Activated CD4-positive, alpha-beta T cell treated with anti-CD3 and anti-CD28 coated beads, Interleukin-2, amount 50 U/mL, for 16 hours (primary cell): Measurements from ENCODE around the gene UGT2B7.
"Not testable (repeated sequence)": the region's sequence is repeated elsewhere in the genome, so short reads cannot be mapped to it uniquely, and the experiment has no call there.

ENCODE experiments used
- DNase-seq: peaks from one replicate; pipeline ENCODE4 v3.0.0-alpha.2; 2020

UGT2B7 gene

GRCh38 chr4:69096111-69096656 lies at the start of gene UGT2B7:
TSS of gene UGT2B7 (plus strand) at chr4:69096474. CDS start at chr4:69096521, 47 bp downstream.
- no peak for DNase-seq

- no peak for DNase-seq
These were observed 46.4 kb upstream of the UGT2B7 start for GRCh38 chr4:69049860-69050259.

- DNase-seq, result not testable (repeated sequence)
These were observed 45.3 kb upstream of the UGT2B7 start for GRCh38 chr4:69050853-69051575.

DNA sequence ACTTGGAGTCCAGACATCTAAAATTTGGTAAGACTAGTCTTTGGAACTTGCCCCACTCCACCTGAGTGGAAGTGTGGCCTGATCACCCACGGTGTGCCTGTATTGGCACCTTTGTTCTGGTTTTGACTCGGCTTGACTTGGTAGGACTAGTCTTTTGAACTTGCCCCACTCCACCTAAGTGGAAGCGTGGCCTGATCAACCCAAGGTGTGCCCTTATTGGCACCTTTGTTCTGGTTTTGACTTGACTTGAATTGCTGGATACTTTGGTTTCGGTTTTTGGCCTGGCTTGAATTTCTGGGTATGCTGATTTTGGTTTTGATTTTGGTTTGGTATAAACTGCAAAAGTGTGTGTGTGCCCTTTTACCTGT lies 44.7 kb upstream of the UGT2B7 start:
- DNase-seq, result no peak

DNA sequence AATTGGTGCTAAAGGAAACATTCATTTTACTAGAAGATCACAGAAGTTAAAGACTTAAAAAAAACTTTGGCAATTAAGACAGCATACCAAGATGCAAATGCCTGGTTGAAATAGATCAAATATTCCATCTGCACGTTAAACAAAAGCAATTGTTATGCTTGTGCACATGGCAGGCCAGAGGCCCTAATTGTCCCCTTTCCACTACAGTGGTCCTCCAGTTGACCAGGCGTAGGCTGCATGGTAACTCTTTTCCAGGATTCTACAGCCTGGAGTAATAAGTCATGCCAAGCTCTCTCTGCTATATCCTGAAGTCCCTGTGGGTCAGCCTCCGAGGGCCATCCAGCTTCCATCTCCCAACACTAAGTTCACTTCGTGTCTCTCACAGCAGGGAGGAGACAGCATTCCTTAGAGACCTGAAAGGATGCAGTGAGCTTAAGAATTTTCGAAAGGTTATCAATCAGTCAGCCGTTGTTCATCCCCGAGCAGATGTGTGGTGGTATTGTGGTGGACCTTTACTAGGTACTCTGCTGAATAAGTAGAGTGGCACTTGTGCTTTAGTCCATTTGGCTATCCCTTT lies 42.9 kb upstream of the UGT2B7 start:
- DNase-seq, result not testable (repeated sequence)

DNA sequence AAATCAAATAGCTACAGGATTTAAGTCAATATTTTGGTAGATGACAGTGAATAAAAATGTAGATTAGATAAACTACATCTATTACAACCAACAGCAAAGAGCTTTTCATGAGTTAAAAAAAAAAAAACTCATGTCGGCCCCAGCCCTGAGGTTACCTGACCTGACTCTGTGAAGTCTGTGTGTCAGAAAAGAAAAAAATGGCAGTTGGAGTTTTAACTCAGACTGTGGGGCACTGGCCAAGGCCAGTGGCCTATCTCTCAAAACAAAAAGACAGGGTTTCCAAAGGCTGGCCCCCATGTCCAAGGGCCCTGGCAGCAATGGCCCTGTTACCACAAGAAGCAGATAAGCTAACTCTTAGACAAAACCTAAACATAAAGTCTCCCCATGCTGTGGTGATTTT lies 42.2 kb upstream of the UGT2B7 start:
- DNase-seq, result not testable (repeated sequence)

DNA sequence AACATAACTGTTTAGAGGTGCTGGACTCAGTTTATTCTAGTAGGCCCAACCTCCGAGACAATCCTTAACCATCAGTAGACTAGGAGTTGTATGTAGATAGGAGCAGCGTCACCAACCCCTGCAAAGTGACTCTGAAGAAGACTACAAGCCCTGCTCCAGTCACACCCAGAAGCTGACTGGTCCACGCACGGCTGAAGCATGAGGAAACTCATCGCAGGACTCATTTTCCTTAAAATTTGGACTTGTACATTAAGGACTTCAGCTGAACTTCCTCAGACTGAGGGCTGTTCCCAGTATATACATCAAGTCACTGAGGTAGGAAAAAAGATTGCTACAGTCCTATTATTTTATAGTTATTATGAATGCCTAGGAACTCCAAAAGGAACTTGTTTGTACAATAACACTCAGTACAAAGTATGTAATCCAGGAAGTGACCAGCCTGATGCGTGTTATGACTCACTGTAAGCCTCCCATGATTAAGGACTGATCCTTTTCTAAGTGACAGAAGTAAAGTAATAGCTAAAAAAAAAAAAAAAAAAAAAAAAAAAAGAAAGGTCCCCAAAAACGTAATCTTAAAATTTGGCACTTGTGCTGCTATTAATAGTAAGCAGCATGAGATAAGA lies 41.6 kb upstream of the UGT2B7 start:
- DNase-seq, result no peak

- DNase-seq, result no peak
These were observed 40.1 kb upstream of the UGT2B7 start for GRCh38 chr4:69056150-69056549.

DNA sequence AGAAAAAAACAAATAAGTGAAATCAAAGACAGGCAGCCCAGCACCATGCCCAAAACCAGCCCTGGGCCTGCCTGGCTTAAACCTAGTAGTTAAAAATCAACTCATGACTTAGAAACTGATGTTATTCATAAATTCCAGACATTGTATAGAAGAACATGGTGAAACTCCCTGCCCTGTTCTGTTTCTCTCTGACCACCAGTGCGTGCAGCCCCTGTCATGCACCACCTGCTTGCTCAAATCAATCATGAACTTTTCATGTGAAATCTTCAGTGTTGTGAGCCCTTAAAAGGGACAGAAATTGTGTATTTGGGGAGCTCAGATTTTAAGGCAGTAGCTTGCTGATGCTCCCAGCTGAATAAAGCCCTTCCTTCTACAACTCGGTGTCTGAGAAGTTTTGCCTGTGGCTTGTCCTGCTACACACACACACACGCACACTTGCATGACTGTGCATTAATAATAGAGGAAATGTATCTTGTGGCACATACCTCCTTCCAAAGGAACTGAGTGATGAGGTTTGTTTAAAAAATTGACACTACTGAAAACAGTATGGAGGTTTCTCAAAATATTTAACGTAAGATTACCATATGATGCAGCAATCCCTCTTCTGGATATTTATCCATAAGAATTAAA lies 39.2 kb upstream of the UGT2B7 start:
- DNase-seq, result no peak

- no peak for DNase-seq
These were observed 38.5 kb upstream of the UGT2B7 start for GRCh38 chr4:69057620-69058409.

- DNase-seq, result no peak
These were observed 37.7 kb upstream of the UGT2B7 start for GRCh38 chr4:69058410-69059059.

GRCh38 chr4:69060651-69061308 lies 35.5 kb upstream of the UGT2B7 start:
- no peak for DNase-seq

GRCh38 chr4:69064391-69064790 lies 31.9 kb upstream of the UGT2B7 start:
- DNase-seq, result no peak

DNA sequence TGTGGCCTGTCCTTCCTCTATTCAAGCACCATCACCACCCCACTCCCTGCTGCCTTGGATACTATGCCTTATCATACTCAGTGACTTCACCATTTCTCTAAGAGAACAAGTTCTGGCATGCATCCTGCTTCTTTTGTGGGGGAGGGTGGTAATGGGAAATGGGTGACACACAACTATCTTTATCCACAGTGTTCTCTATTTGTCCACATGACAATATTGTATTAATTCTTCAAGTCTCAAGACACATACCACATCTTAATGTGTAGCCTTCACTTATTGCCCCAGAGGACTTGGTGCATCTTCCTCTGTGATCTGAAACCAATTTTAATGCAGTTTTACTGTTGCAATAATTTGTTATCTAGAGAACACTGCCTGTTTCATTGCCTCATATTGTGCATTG lies 29.3 kb upstream of the UGT2B7 start:
- DNase-seq, result no peak

GRCh38 chr4:69069085-69069484 lies 27.2 kb upstream of the UGT2B7 start:
- DNase-seq, result no peak

- DNase-seq, result no peak
These were observed 25.7 kb upstream of the UGT2B7 start for GRCh38 chr4:69070590-69070989.

DNA sequence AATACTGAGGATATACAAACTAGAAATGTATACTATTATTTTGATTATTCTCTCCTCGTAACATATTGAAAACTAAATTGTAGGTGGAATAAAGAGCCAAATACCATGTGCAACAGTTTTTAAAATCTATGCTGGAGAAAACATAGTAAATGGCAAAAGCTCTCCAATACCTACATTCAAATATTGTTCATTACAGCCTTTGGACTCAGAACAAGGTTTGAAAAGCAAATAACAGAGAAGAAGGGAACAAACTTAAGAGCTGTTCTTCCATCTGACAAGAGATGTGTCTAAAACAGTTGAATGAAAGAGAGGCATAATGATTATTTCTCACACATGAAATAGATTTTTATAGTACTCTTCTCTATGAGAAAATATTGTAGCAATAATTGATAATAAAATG lies 25.0 kb upstream of the UGT2B7 start:
- no peak for DNase-seq

GRCh38 chr4:69073375-69073774 lies 22.9 kb upstream of the UGT2B7 start:
- DNase-seq, result no peak

DNA sequence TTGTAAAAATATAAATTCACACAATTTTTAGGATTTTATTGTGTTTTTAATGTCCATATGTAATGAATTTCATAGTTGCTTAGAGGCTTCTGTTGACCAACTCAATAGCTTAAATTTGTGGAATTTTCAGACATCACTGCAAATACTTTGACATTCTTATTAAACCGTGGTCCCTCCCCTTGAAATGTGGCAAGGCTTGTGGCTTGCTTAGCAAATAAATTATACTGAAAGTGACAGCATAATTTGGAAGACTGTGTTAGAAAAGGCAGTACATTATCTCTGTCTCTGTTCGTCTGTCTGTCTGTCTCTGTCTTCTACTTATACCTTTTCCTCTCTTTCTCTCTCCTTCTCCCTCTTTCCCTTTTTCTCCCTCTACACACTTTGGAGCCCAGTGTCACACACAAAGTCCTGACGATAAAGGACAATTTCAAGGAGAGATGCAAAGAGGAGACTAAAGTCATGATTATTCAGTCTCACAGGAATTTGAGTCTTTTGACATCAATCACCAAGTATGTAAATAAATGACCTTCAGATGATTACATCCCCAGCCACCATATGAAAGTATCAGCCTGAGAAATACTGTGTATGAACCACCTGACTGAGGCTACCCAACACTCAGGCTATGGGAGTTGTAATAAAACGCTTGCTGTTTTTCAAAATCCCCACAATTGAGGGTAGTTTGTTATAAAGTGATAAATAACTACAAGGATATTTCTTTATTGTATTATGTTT lies 21.0 kb upstream of the UGT2B7 start:
- DNase-seq, result no peak

DNA sequence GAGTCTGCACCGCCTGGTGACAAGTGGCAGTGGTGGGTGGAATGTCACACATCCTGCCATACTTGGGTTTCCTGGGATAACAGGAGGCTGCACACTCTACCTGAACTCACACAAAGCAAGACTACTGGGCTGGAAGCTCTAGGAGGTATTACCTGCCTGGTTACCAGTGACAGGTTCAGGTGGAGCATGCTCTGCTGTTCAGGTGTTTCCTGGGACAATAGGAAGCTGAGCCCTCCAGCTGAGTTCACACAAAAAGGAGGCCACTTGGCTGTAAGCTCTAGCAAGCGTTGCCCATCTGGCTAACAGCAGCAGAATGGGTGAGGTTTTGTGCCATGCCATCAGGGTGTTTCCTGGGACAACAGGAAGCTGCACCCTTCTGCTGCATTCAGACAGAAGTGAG lies 17.4 kb upstream of the UGT2B7 start:
- no peak for DNase-seq

DNA sequence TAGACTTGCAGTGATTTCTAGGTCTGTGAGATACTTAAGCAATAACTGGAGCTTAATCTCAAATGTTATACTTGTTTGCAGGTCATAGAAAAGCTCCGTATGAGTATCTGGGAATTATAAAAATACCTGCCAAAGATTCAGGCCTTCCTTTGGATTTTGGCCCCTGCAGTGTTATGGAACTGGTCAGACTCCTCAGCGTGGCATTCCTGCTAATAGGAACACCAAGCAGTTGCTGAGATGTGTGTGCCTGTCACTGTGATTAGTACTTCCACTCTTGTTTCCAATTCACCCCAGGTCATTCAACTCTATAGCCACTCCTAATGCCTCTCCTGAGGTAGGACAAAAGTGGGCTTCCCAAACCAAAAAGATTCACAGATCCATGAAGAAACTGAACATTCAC lies 7.8 kb upstream of the UGT2B7 start:
- DNase-seq, result no peak
